SW 1271 (cell line): ENCODE results near the gene RBPJ.

ENCODE experiments used
- DNase-seq, 2 experiments: peaks; one replicate each; lab custom pipeline; 2025; lab: John Stamatoyannopoulos, UW

RBPJ gene

GRCh38 chr4:26459756-26460530, 139.1 kb downstream of the RBPJ start:
- DNase-seq = no peak

DNA sequence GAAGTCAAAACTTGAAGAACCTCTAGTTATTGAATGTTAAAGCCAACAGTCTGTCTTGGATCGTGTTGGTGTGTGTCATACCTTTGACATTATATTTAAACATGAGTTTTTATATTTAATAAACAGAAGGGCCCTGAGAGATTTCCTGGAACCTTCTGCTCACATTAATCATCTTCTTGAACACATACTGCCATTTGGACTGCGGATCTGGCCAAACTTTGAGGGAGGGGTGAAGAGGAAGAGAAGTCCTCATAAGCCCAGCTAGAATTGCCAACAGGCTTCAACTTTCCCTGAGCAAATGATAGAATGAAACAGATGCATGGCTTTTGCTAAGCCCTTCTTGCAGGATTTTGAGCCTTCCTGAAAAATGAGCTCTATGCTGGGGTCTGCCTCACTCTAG, 142.1 kb downstream of the RBPJ start:
- no peak for DNase-seq

DNA sequence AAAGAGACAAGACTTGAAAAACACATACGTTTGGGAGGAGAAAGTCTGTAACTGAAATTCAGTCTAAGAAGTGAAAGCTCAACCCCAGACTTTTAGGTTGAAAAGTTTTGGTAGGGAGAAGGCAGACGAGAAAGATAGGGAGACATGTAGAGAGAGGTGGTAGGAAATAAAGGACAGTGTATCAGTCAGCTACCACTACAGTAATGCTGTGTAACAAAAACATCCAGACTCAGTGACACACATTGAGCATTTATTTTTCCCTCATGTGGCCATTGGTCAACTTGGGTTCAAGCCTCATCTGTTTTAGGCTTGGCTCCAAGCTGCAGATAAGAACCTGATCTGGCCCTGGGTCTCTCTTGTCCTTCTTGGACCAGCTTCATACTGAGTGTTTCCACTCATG, 142.6 kb downstream of the RBPJ start:
- no peak for DNase-seq

DNA sequence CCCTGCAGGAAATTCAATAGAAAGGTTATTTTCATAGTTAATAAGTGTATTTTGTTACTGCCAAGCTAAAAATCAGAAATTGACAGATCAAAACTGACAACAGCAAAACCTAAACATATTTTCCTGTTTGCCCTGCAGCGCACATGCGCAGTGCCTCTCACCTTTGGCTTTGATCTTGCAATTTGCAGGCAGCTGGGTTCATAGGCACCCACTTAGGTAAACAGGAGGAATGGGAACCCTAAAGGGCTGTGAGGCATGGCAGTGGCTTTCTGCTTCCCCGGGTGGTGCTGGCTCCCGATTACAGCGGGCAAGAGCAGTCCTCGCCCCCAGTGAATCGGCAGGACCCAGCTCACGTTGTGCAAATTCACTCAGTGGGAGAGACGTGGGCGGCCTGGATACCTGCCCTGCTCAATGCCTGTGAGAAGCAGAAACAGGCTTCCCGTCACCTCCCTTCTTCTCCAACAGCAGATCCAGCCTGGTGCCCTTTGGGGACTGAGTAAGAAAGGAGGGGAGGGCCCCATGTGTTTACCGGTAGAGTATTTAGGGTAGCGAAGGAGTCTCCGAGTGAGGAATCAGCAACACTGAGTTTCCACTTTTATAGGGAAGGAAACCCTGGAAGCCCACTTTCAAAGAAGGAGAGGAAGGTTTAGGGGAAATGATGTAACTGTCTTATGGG, 143.7 kb downstream of the RBPJ start:
- no peak for DNase-seq

- DNase-seq = no peak
These were observed 145.9 kb downstream of the RBPJ start for GRCh38 chr4:26466578-26467270.

- no peak for DNase-seq
These were observed 146.9 kb downstream of the RBPJ start for GRCh38 chr4:26467724-26468123.

GRCh38 chr4:26468283-26468949, 147.6 kb downstream of the RBPJ start:
- DNase-seq = no peak

- DNase-seq = no peak
These were observed 148.2 kb downstream of the RBPJ start for GRCh38 chr4:26468977-26469376.

DNA sequence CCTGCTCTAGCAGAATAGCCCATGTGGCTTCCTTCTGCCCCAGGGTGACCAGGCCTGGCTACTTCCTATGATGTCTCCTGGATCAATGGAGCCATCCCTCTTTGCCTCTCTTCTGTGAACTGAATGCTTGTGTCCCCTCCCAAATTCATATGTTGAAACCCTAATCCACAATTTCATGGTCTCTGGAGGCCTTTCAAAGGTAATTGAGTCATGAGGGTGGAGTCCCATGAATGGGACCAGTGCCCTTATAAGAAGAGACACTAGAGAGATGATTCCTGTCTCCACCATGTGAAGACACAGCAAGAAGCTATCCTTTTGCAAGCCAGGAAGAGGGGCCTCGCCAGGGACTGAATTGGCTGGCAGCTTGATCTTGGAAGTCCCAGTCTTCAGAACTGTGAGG, 151.1 kb downstream of the RBPJ start:
- DNase-seq = no peak

DNA sequence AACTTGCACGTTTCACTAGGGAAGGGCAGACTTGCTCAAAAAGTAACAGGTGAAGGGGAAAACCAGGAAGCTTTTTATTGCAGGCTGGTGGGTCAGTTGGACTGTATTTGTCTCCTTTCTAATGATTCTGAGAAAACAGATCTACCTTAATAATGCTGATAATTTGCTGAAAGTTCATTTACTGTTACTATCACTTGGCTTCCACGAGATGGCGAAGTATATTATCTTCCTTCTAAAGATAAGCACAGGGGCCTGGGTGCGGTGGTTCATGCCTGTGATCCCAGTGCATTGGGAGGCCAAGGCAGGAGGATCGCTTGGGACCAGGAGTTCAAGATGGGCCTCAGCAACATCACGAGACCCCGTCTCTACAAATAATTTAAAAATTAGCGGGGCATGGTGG, 153.1 kb downstream of the RBPJ start:
- DNase-seq = no peak

- DNase-seq = no peak
These were observed 153.7 kb downstream of the RBPJ start for GRCh38 chr4:26474551-26474950.

DNA sequence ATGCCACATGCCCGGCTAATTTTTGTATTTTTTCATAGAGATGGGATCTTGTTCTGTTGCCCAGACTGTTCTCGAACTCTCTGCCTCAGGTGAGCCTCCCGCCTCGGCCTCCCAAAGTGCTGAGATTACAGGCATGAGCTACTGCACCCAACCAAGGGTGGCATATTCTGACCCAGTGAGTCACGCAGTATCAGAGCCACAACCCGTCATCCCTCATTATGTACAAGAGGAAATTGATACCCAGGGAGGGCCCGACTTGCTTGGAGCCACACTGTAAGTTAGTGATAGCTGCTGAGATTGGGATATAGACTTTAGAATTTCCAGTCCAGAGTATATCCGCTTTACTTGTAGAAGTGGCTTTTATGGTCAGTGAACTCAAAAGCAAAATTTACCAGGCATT, 154.9 kb downstream of the RBPJ start:
- no peak for DNase-seq

GRCh38 chr4:26476545-26476944, 155.7 kb downstream of the RBPJ start:
- no peak for DNase-seq

GRCh38 chr4:26478330-26478729, 157.5 kb downstream of the RBPJ start:
- no peak for DNase-seq

GRCh38 chr4:26482508-26483462, 162.0 kb downstream of the RBPJ start:
- no peak for DNase-seq

DNA sequence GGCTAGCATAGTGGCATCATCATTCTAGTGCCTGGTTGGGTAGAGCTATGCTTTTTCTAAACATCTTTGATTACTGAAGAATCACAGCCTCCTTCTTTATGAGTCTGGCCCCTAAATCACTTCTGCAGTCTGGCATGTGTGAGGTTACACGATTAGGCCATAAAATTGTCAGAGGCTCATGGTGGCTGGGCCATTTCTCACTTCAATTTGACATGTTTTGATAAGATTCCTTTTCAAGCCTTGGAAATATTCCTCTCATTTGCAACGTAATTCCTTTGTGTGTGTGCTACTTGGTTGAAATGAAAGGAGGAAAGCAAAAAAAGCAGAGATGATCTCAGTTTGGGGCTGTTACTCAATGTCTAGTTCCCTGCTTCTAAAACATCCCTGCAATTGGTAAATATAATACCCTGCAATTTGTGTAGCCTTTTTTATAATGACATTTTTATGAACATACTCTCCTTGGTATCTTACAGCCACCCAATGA, 163.3 kb downstream of the RBPJ start:
- DNase-seq = no peak

GRCh38 chr4:26484516-26484915, 163.7 kb downstream of the RBPJ start:
- DNase-seq = no peak
